A673 (cell line): ENCODE measurements around the gene RASA3.

Source experiments
- CTCF ChIP-seq: fragments of 300-800, 200-600 bp; sonication (generic); conservative IDR thresholded peaks from 2 replicates; pipeline ENCODE4 v1.5.1; 2017; ENCODE audit warnings: low read depth, mild to moderate bottlenecking, antibody characterized with exemption, low read length, moderate library complexity, mixed read lengths
- EZH2 ChIP-seq: fragments of 200-600 bp; sonication (generic); IDR thresholded peaks from 2 replicates; pipeline ENCODE4 v1.6.1; 2017; ENCODE audit warnings: borderline replicate concordance, low read depth, mild to moderate bottlenecking, mixed read lengths, antibody characterized with exemption, low read length; ENCODE audit not compliant: poor library complexity, severe bottlenecking

DNA sequence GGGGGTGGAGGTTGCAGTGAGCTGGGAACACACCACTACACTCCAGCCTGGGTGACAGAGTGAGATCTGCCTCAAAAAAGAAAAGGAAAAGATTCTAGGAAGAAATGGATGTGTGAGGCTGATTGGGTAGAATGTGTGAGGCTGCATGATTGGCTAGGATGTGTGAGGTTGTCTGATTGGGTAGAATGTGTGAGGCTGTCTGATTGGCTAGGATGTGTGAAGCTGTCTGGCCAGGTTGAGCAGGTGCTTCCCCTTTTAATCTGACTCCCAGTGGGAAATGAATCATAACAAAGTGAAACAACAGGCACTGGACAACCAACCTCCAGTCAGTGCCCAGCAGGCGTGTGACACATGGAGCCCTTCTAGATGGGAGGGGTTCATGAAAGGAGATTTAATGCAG, 173.2 kb downstream of the RASA3 start:
- TF ChIP-seq CTCF (no peak), EZH2 (no peak)
